ENCODE results near the gene RALGAPA1.
A peak's percentile ranks its signal among the peaks of the same experiment; 100 is the strongest.
"Not testable (repeated sequence)": the region's sequence is repeated elsewhere in the genome, so short reads cannot be mapped to it uniquely, and the experiment has no call there.

RALGAPA1 gene

GRCh38 chr14:35808638-35809563 is at the start of gene RALGAPA1:
TSS of gene RALGAPA1 (minus strand) at chr14:35809295. CDS start at chr14:35808835, 460 bp downstream.
- DNase-seq (ENCODE audit: low spot score), result peak; percentile 87
- FAIRE-seq, result not testable (repeated sequence)

GRCh38 chr14:35858521-35859209 is 49.6 kb upstream of the RALGAPA1 start:
- FAIRE-seq (no peak), DNase-seq (ENCODE audit: low spot score) (no peak)

GRCh38 chr14:35855876-35856481 is 46.9 kb upstream of the RALGAPA1 start:
- FAIRE-seq, result no peak
- no peak for DNase-seq (ENCODE audit: low spot score)

- FAIRE-seq (no peak), DNase-seq (ENCODE audit: low spot score) (no peak)
Observed at GRCh38 chr14:35854696-35855270, 45.7 kb upstream of the RALGAPA1 start.

GRCh38 chr14:35853225-35853624 is 44.1 kb upstream of the RALGAPA1 start:
- no peak for DNase-seq (ENCODE audit: low spot score)
- no peak for FAIRE-seq

GRCh38 chr14:35851823-35852222 is 42.7 kb upstream of the RALGAPA1 start:
- FAIRE-seq, result no peak
- no peak for DNase-seq (ENCODE audit: low spot score)

GRCh38 chr14:35849122-35849521 is 40.0 kb upstream of the RALGAPA1 start:
- FAIRE-seq, result no peak
- DNase-seq (ENCODE audit: low spot score), result no peak

- DNase-seq (ENCODE audit: low spot score), result no peak
- FAIRE-seq, result no peak
Observed at GRCh38 chr14:35847636-35848035, 38.5 kb upstream of the RALGAPA1 start.

- FAIRE-seq, result no peak
- DNase-seq (ENCODE audit: low spot score), result no peak
Observed at GRCh38 chr14:35844494-35844893, 35.4 kb upstream of the RALGAPA1 start.

- not testable (repeated sequence) for DNase-seq (ENCODE audit: low spot score); FAIRE-seq
Observed at GRCh38 chr14:35842245-35842644, 33.1 kb upstream of the RALGAPA1 start.

GRCh38 chr14:35841704-35842103 is 32.6 kb upstream of the RALGAPA1 start:
- FAIRE-seq; DNase-seq (ENCODE audit: low spot score): not testable (repeated sequence)

GRCh38 chr14:35835208-35835982 is 26.3 kb upstream of the RALGAPA1 start:
- FAIRE-seq (no peak), DNase-seq (ENCODE audit: low spot score) (no peak)

GRCh38 chr14:35829449-35829848 is 20.4 kb upstream of the RALGAPA1 start:
- no peak for DNase-seq (ENCODE audit: low spot score)
- FAIRE-seq, result no peak

GRCh38 chr14:35827678-35828472 is 18.8 kb upstream of the RALGAPA1 start:
- FAIRE-seq, result no peak
- no peak for DNase-seq (ENCODE audit: low spot score)

- FAIRE-seq, result no peak
- no peak for DNase-seq (ENCODE audit: low spot score)
Observed at GRCh38 chr14:35826952-35827416, 17.9 kb upstream of the RALGAPA1 start.

- FAIRE-seq, result peak; percentile 70
Observed at GRCh38 chr14:35826218-35826951, 17.3 kb upstream of the RALGAPA1 start, which contains the start of gene BRMS1L. TSS of gene BRMS1L (plus strand) at chr14:35826338. CDS start at chr14:35826517, 179 bp downstream.

GRCh38 chr14:35825968-35826217 is 16.8 kb upstream of the RALGAPA1 start:
- FAIRE-seq (no peak), DNase-seq (ENCODE audit: low spot score) (no peak)

More at GRCh38 chr14:35826218-35826951, 17.3 kb upstream of the RALGAPA1 start, which contains the start of gene BRMS1L:
- peak; percentile 89 for DNase-seq (ENCODE audit: low spot score)

- not testable (repeated sequence) for DNase-seq (ENCODE audit: low spot score); FAIRE-seq
Observed at GRCh38 chr14:35824446-35825165, 15.5 kb upstream of the RALGAPA1 start.

Data from RCC 7860 (cell line).